B cell (primary cell): Measurements from ENCODE around the gene EXOSC9. TPM values are rescaled to one million over a fixed set of nuclear protein-coding genes. Genes with fewer than 3 reads are reported as not detected.

Experiments used
- ATAC-seq: fragments of 200-7000 bp; cut with Tn5 transposase; one replicate; pipeline ENCODE4 v1.10.0; 2021; ENCODE audit warnings: low read depth, mild to moderate bottlenecking, moderate number of reproducible peaks, moderate library complexity
- CTCF ChIA-PET: fragments of 350-600 bp; sonication (Branson Sonifier 250); formaldehyde crosslinking; loops from one replicate; lab custom pipeline; 2021; ENCODE audit warnings: antibody characterized with exemption, inconsistent platforms; lab: Charles Lee
- POLR2A ChIA-PET: fragments of 350-600 bp; sonication (Branson Sonifier 250); formaldehyde crosslinking; loops from one replicate; lab custom pipeline; 2021; ENCODE audit warnings: antibody characterized with exemption; lab: Charles Lee
- DNase-seq: peaks from one replicate; pipeline ENCODE4 v3.0.0; 2013
- H2AFZ ChIP-seq: 2 replicates; pipeline ENCODE4 v1.6.1; 2012; ENCODE audit warnings: mild to moderate bottlenecking, low read depth, low read length; ENCODE audit not compliant: insufficient read depth, poor library complexity, severe bottlenecking
- H3K27ac ChIP-seq, 2 donors: 1 replicate in 1 of 2; 2 replicates in 1 of 2; pipeline ENCODE4 v1.5.1; 2012 to 2013; ENCODE audit warnings: low read length in 2 of 2, mild to moderate bottlenecking in 2 of 2, moderate library complexity in 1 of 2
- H3K27me3 ChIP-seq, 4 experiments: fragments of 200-600 bp in 1 of 4; sonication (generic) in 1 of 4; replicated peaks in 1 of 4; 1 replicate in 2 of 4; 2 replicates in 2 of 4; pipeline versions ENCODE4 v1.6.1 to v1.7.0; 2013 to 2016; ENCODE audit warnings: low read length in 3 of 4, mild to moderate bottlenecking in 2 of 4, mixed read lengths in 1 of 4, moderate library complexity in 1 of 4; ENCODE audit not compliant: insufficient read depth in 4 of 4, control insufficient read depth in 3 of 4; ENCODE audit errors: control extremely low read depth in 1 of 4
- H3K36me3 ChIP-seq, 2 experiments: replicated peaks in 1 of 2; 1 replicate in 1 of 2; 2 replicates in 1 of 2; pipeline versions ENCODE4 v1.6.1 to v1.7.1; 2013; ENCODE audit warnings: low read length in 1 of 2; ENCODE audit not compliant: insufficient read depth in 2 of 2, control insufficient read depth in 1 of 2; ENCODE audit errors: control extremely low read depth in 1 of 2, extremely low read depth in 1 of 2
- H3K4me1 ChIP-seq, 2 donors: fragments of 200-600 bp in 1 of 2; sonication (generic) in 1 of 2; 1 replicate in 1 of 2; 2 replicates in 1 of 2; pipeline versions ENCODE4 v1.5.1 to v1.6.1; 2013 to 2017; ENCODE audit warnings: low read length in 2 of 2; ENCODE audit not compliant: control insufficient read depth in 2 of 2, insufficient read depth in 2 of 2
- H3K4me2 ChIP-seq: replicated peaks from 2 replicates; pipeline ENCODE3; 2012; ENCODE audit warnings: mild to moderate bottlenecking, low read depth, low read length; ENCODE audit not compliant: poor library complexity, severe bottlenecking
- H3K4me3 ChIP-seq, 5 experiments: fragments of 200-600 bp in 1 of 5; sonication (generic) in 1 of 5; 1 replicate in 3 of 5; 2 replicates in 2 of 5; pipeline versions ENCODE4 v1.5.1 to v1.7.0; 2011 to 2016; ENCODE audit warnings: low read length in 4 of 5, mild to moderate bottlenecking in 4 of 5, low read depth in 2 of 5, control low read depth in 1 of 5, moderate library complexity in 1 of 5; ENCODE audit not compliant: insufficient read depth in 1 of 5; ENCODE audit errors: control extremely low read depth in 1 of 5, extremely low read depth in 1 of 5
- H3K79me2 ChIP-seq: fragments of 200-600 bp; sonication (generic); one replicate; pipeline ENCODE4 v1.6.0; 2016; ENCODE audit warnings: low read length; ENCODE audit not compliant: control insufficient read depth, insufficient read depth
- H3K9ac ChIP-seq: fragments of 200-600 bp; sonication (generic); 2 replicates; pipeline ENCODE4 v1.6.1; 2017; ENCODE audit warnings: mild to moderate bottlenecking, low read length, moderate library complexity
- H3K9me3 ChIP-seq, 3 donors: one replicate each; pipeline versions ENCODE4 v1.6.1 to v1.7.1; 2013; ENCODE audit warnings: low read length in 2 of 3; ENCODE audit not compliant: control insufficient read depth in 2 of 3, insufficient read depth in 1 of 3; ENCODE audit errors: control extremely low read depth in 1 of 3
- H4K20me1 ChIP-seq: 2 replicates; pipeline ENCODE4 v1.6.0; 2012; ENCODE audit warnings: mild to moderate bottlenecking, low read length; ENCODE audit not compliant: insufficient read depth, control insufficient read depth, poor library complexity, severe bottlenecking
- H3K27ac Mint-ChIP-seq: one replicate; pipeline ENCODE4 v1.8.0; 2021; ENCODE audit warnings: mixed read lengths
- H3K27me3 Mint-ChIP-seq: one replicate; pipeline ENCODE4 v1.8.0; 2021; ENCODE audit warnings: mixed read lengths
- H3K4me1 Mint-ChIP-seq: one replicate; pipeline ENCODE4 v1.8.0; 2021; ENCODE audit warnings: mixed read lengths
- H3K4me3 Mint-ChIP-seq: one replicate; pipeline ENCODE4 v1.8.0; 2021; ENCODE audit warnings: mixed read lengths
- H3K9me3 Mint-ChIP-seq: one replicate; pipeline ENCODE4 v1.8.0; 2022; ENCODE audit warnings: mixed read lengths; ENCODE audit not compliant: insufficient read depth
- CTCF ChIP-seq: fragments of 200-600 bp; IDR thresholded peaks from one replicate; pipeline ENCODE4 v1.8.0; 2022; ENCODE audit warnings: antibody characterized with exemption, mild to moderate bottlenecking
- EZH2 ChIP-seq: IDR thresholded peaks from 2 replicates; pipeline ENCODE4 v1.6.1; 2012; ENCODE audit warnings: borderline replicate concordance, low read depth, mild to moderate bottlenecking, moderate library complexity, low read length; ENCODE audit not compliant: insufficient read depth, poor library complexity, severe bottlenecking
- WGBS: methylation state at CpG from one replicate; pipeline ENCODE4 v1.1.5; 2013; ENCODE audit warnings: missing lambda C conversion rate; ENCODE audit not compliant: insufficient coverage; 5-methylcytosine and 5-hydroxymethylcytosine counted together
- intact Hi-C: fragments of 100-400 bp; cut with micrococcal nuclease; formaldehyde crosslinking; loops from one replicate; pipeline ENCODE4 v1.10.0; 2022
- polyA plus RNA-seq: library from polyadenylated mRNA; depleted of rRNA; stranded (reverse); fragments of >200 nt; gene quantifications from 2 replicates; pipeline ENCODE4 v1.2.3, GENCODE V29; 2012
- total RNA-seq, 2 donors: library from RNA; stranded (reverse); fragments of 120-200 nt in 1 of 2; gene quantifications; 1 replicate in 1 of 2; 2 replicates in 1 of 2; pipeline versions ENCODE4 v1.2.3 to v1.2.4, GENCODE V29; 2013 to 2022

EXOSC9 gene
- total and polyA plus RNA-seq, 2 donors (not counting 1 experiment from before 2014, with no cell fraction given) = 27.5 to 35.5 TPM

GRCh38 chr4:121842862-121843261 lies 41.7 kb downstream of the EXOSC9 start:
- Histone ChIP-seq H3K79me2 (no peaks in the 10 kb centered on the region), H3K4me1 (no peaks in the 10 kb centered on the region), H3K27ac (no peak overlapping the region), H3K4me3 (no peak overlapping the region), H2AFZ (no peak overlapping the region), H3K4me2 (no peak overlapping the region), H3K9me3 (no peaks in the 10 kb centered on the region), H3K9ac (no peak overlapping the region), H3K36me3 (peaks cover 3 to 9% of the 10 kb centered on the region in 2 experiments), H4K20me1 (no peaks in the 10 kb centered on the region), H3K27me3 (no peaks in the 10 kb centered on the region)
- CTCF ChIA-PET = no interaction called here
- 100% methylated on average over 4 of the region's 4 CpGs for WGBS
- no peaks in the 10 kb centered on the region for H3K27me3 Mint-ChIP-seq
- H3K9me3 Mint-ChIP-seq = no peaks in the 10 kb centered on the region
- ATAC-seq = no peak
- H3K27ac Mint-ChIP-seq = no peak overlapping the region
- no peak for DNase-seq
- no peak overlapping the region for H3K4me3 Mint-ChIP-seq
- H3K4me1 Mint-ChIP-seq = no peaks in the 10 kb centered on the region
- POLR2A ChIA-PET = no interaction called here
- TF ChIP-seq EZH2 (no peak), CTCF (no peak)
- intact Hi-C loops = no loop called here

- no peak for TF ChIP-seq EZH2
- TF ChIP-seq CTCF = no peak
- no CpG with 5 or more reads among the region's 6 CpGs for WGBS
Measured at GRCh38 chr4:121846662-121847061, 45.5 kb downstream of the EXOSC9 start.

More at GRCh38 chr4:121846662-121847061, 45.5 kb downstream of the EXOSC9 start:
- Mint-ChIP-seq H3K9me3 (no peaks in the 10 kb centered on the region), H3K4me3 (no peak overlapping the region), H3K27ac (no peak overlapping the region), H3K4me1 (no peaks in the 10 kb centered on the region), H3K27me3 (no peaks in the 10 kb centered on the region)
- Histone ChIP-seq H3K9me3 (no peaks in the 10 kb centered on the region), H2AFZ (no peak overlapping the region), H3K79me2 (no peaks in the 10 kb centered on the region), H4K20me1 (no peaks in the 10 kb centered on the region), H3K4me3 (no peak overlapping the region), H3K27me3 (no peaks in the 10 kb centered on the region), H3K4me1 (no peaks in the 10 kb centered on the region), H3K27ac (no peak overlapping the region), H3K4me2 (no peak overlapping the region), H3K9ac (no peak overlapping the region), H3K36me3 (peaks cover 3 to 15% of the 10 kb centered on the region in 2 experiments)
- no peak for ATAC-seq
- ChIA-PET POLR2A (no interaction called here), CTCF (no interaction called here)
- no peak for DNase-seq
- intact Hi-C loops = no loop called here
